ENCODE data around the gene POC1B.

DNA sequence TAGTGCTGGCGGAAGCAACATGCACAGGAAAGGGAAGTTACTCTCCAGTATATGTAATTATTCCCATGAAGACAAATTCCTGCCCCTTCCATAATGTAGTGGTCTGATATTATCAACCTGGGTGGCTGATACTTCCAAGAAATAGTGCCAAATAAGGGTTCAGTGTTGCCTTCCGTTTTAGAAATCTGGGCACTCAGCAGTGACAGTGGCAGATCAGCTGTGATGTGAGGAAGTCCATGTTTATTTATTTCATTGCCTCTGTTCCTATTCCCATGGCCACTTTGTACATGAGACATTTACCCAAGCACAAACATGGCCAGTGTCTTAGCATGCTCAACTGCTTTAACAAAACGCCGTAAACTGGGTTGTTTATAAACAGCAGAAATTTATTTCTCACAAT lies 20.3 kb upstream of the POC1B start:
- TF ChIP-seq POLR2A (IDR thresholded peaks at IDR 0.05) = no peak
- TF ChIP-seq, protein P1, sequence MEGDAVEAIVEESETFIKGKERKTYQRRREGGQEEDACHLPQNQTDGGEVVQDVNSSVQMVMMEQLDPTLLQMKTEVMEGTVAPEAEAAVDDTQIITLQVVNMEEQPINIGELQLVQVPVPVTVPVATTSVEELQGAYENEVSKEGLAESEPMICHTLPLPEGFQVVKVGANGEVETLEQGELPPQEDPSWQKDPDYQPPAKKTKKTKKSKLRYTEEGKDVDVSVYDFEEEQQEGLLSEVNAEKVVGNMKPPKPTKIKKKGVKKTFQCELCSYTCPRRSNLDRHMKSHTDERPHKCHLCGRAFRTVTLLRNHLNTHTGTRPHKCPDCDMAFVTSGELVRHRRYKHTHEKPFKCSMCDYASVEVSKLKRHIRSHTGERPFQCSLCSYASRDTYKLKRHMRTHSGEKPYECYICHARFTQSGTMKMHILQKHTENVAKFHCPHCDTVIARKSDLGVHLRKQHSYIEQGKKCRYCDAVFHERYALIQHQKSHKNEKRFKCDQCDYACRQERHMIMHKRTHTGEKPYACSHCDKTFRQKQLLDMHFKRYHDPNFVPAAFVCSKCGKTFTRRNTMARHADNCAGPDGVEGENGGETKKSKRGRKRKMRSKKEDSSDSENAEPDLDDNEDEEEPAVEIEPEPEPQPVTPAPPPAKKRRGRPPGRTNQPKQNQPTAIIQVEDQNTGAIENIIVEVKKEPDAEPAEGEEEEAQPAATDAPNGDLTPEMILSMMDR (IDR thresholded peaks at IDR 0.05) = no peak
